ENCODE measurements around the gene RGS8.

Gene RGS8

GRCh38 chr1:182649041-182649440 is 35.3 kb downstream of the RGS8 start:
- TF ChIP-seq POU2F2 (IDR thresholded peaks at IDR 0.05; ENCODE audit: low read depth, low read length), result no peak
- no peak for TF ChIP-seq PAX5 (IDR thresholded peaks at IDR 0.05; ENCODE audit: insufficient read depth, low read length, severe bottlenecking)
- peak; percentile 49 for TF ChIP-seq SPI1 (IDR thresholded peaks at IDR 0.05; ENCODE audit: low read depth, low read length)
- no peak for TF ChIP-seq POLR2AphosphoS5 (IDR thresholded peaks at IDR 0.05; ENCODE audit: low read depth, low read length)
- TF ChIP-seq POLR2A (IDR thresholded peaks at IDR 0.05; ENCODE audit: low read depth, low read length), result no peak
- DNase-seq (ENCODE audit: insufficient read length, low spot score) (no peak), FAIRE-seq (peak; percentile 62)

- no peak for FAIRE-seq
- DNase-seq (ENCODE audit: insufficient read length, low spot score), result no peak
- no peak for TF ChIP-seq SPI1 (IDR thresholded peaks at IDR 0.05; ENCODE audit: low read depth, low read length)
- TF ChIP-seq TAF1 (IDR thresholded peaks at IDR 0.05; ENCODE audit: low read depth, low read length), result no peak
- TF ChIP-seq POLR2AphosphoS5 (IDR thresholded peaks at IDR 0.05; ENCODE audit: low read depth, low read length), result no peak
- no peak for TF ChIP-seq PAX5 (IDR thresholded peaks at IDR 0.05; ENCODE audit: insufficient read depth, low read length, severe bottlenecking)
- no peak for TF ChIP-seq POLR2A (IDR thresholded peaks at IDR 0.05; ENCODE audit: low read depth, low read length)
- no peak for TF ChIP-seq POU2F2 (IDR thresholded peaks at IDR 0.05; ENCODE audit: low read depth, low read length)
These were observed 37.6 kb downstream of the RGS8 start for GRCh38 chr1:182646739-182647138.

- DNase-seq (ENCODE audit: insufficient read length, low spot score), result no peak
- TF ChIP-seq PAX5 (IDR thresholded peaks at IDR 0.05; ENCODE audit: insufficient read depth, low read length, severe bottlenecking) (no peak), POLR2AphosphoS5 (IDR thresholded peaks at IDR 0.05; ENCODE audit: low read depth, low read length) (no peak), TAF1 (IDR thresholded peaks at IDR 0.05; ENCODE audit: low read depth, low read length) (no peak), POU2F2 (IDR thresholded peaks at IDR 0.05; ENCODE audit: low read depth, low read length) (no peak), SPI1 (IDR thresholded peaks at IDR 0.05; ENCODE audit: low read depth, low read length) (0 out of 2 replicates have a peak, but pooled peaks have one; percentile 22), POLR2A (IDR thresholded peaks at IDR 0.05; ENCODE audit: low read depth, low read length) (no peak)
- FAIRE-seq, result peak; percentile 81
These were observed 39.5 kb downstream of the RGS8 start for GRCh38 chr1:182644886-182645285.

GRCh38 chr1:182643699-182644098 is 40.7 kb downstream of the RGS8 start:
- FAIRE-seq (no peak), DNase-seq (ENCODE audit: insufficient read length, low spot score) (no peak)
- TF ChIP-seq POLR2AphosphoS5 (IDR thresholded peaks at IDR 0.05; ENCODE audit: low read depth, low read length) (no peak), PAX5 (IDR thresholded peaks at IDR 0.05; ENCODE audit: insufficient read depth, low read length, severe bottlenecking) (no peak), TAF1 (IDR thresholded peaks at IDR 0.05; ENCODE audit: low read depth, low read length) (no peak), SPI1 (IDR thresholded peaks at IDR 0.05; ENCODE audit: low read depth, low read length) (no peak), POU2F2 (IDR thresholded peaks at IDR 0.05; ENCODE audit: low read depth, low read length) (no peak), POLR2A (IDR thresholded peaks at IDR 0.05; ENCODE audit: low read depth, low read length) (no peak)

GRCh38 chr1:182642461-182642860 is 41.9 kb downstream of the RGS8 start:
- FAIRE-seq (no peak), DNase-seq (ENCODE audit: insufficient read length, low spot score) (no peak)
- TF ChIP-seq POLR2AphosphoS5 (IDR thresholded peaks at IDR 0.05; ENCODE audit: low read depth, low read length), result no peak
- TF ChIP-seq PAX5 (IDR thresholded peaks at IDR 0.05; ENCODE audit: insufficient read depth, low read length, severe bottlenecking), result no peak
- no peak for TF ChIP-seq TAF1 (IDR thresholded peaks at IDR 0.05; ENCODE audit: low read depth, low read length)
- TF ChIP-seq SPI1 (IDR thresholded peaks at IDR 0.05; ENCODE audit: low read depth, low read length), result no peak
- TF ChIP-seq POU2F2 (IDR thresholded peaks at IDR 0.05; ENCODE audit: low read depth, low read length), result no peak
- no peak for TF ChIP-seq POLR2A (IDR thresholded peaks at IDR 0.05; ENCODE audit: low read depth, low read length)

- FAIRE-seq, result no peak
- TF ChIP-seq POU2F2 (IDR thresholded peaks at IDR 0.05; ENCODE audit: low read depth, low read length), result no peak
- TF ChIP-seq POLR2AphosphoS5 (IDR thresholded peaks at IDR 0.05; ENCODE audit: low read depth, low read length), result no peak
- TF ChIP-seq SPI1 (IDR thresholded peaks at IDR 0.05; ENCODE audit: low read depth, low read length), result no peak
- no peak for TF ChIP-seq PAX5 (IDR thresholded peaks at IDR 0.05; ENCODE audit: insufficient read depth, low read length, severe bottlenecking)
- no peak for TF ChIP-seq POLR2A (IDR thresholded peaks at IDR 0.05; ENCODE audit: low read depth, low read length)
- TF ChIP-seq TAF1 (IDR thresholded peaks at IDR 0.05; ENCODE audit: low read depth, low read length), result no peak
- no peak for DNase-seq (ENCODE audit: insufficient read length, low spot score)
These were observed 42.8 kb downstream of the RGS8 start for GRCh38 chr1:182641561-182641960.

- FAIRE-seq (no peak), DNase-seq (ENCODE audit: insufficient read length, low spot score) (no peak)
- TF ChIP-seq POLR2AphosphoS5 (IDR thresholded peaks at IDR 0.05; ENCODE audit: low read depth, low read length) (no peak), POU2F2 (IDR thresholded peaks at IDR 0.05; ENCODE audit: low read depth, low read length) (no peak), TAF1 (IDR thresholded peaks at IDR 0.05; ENCODE audit: low read depth, low read length) (no peak), SPI1 (IDR thresholded peaks at IDR 0.05; ENCODE audit: low read depth, low read length) (no peak), PAX5 (IDR thresholded peaks at IDR 0.05; ENCODE audit: insufficient read depth, low read length, severe bottlenecking) (no peak), POLR2A (IDR thresholded peaks at IDR 0.05; ENCODE audit: low read depth, low read length) (no peak)
These were observed 45.1 kb downstream of the RGS8 start for GRCh38 chr1:182639330-182639729.

GRCh38 chr1:182637769-182638168 is 46.6 kb downstream of the RGS8 start:
- DNase-seq (ENCODE audit: insufficient read length, low spot score) (no peak), FAIRE-seq (no peak)
- no peak for TF ChIP-seq POLR2A (IDR thresholded peaks at IDR 0.05; ENCODE audit: low read depth, low read length)
- no peak for TF ChIP-seq PAX5 (IDR thresholded peaks at IDR 0.05; ENCODE audit: insufficient read depth, low read length, severe bottlenecking)
- TF ChIP-seq SPI1 (IDR thresholded peaks at IDR 0.05; ENCODE audit: low read depth, low read length), result no peak
- no peak for TF ChIP-seq TAF1 (IDR thresholded peaks at IDR 0.05; ENCODE audit: low read depth, low read length)
- no peak for TF ChIP-seq POU2F2 (IDR thresholded peaks at IDR 0.05; ENCODE audit: low read depth, low read length)
- TF ChIP-seq POLR2AphosphoS5 (IDR thresholded peaks at IDR 0.05; ENCODE audit: low read depth, low read length), result no peak

- FAIRE-seq (no peak), DNase-seq (ENCODE audit: insufficient read length, low spot score) (no peak)
- TF ChIP-seq TAF1 (IDR thresholded peaks at IDR 0.05; ENCODE audit: low read depth, low read length) (no peak), POU2F2 (IDR thresholded peaks at IDR 0.05; ENCODE audit: low read depth, low read length) (no peak), SPI1 (IDR thresholded peaks at IDR 0.05; ENCODE audit: low read depth, low read length) (no peak), PAX5 (IDR thresholded peaks at IDR 0.05; ENCODE audit: insufficient read depth, low read length, severe bottlenecking) (no peak), POLR2AphosphoS5 (IDR thresholded peaks at IDR 0.05; ENCODE audit: low read depth, low read length) (no peak), POLR2A (IDR thresholded peaks at IDR 0.05; ENCODE audit: low read depth, low read length) (no peak)
These were observed 48.5 kb downstream of the RGS8 start for GRCh38 chr1:182635871-182636270.
